Caco-2 (cell line): ENCODE measurements around the gene SBF2. TPM values are rescaled to one million over a fixed set of nuclear protein-coding genes. Genes with fewer than 3 reads are reported as not detected.

Experiments used
- BruUV-seq: library from RNA; stranded (reverse); fragments of 400-500 nt; replicated peaks from 2 replicates; lab custom pipeline; 2021; lab: Mats Ljungman, UMichigan
- CTCF ChIA-PET: fragments of 300-600 bp; sonication (Branson Sonifier 250); formaldehyde crosslinking; loops from one replicate; lab custom pipeline; 2022; ENCODE audit warnings: antibody characterized with exemption; lab: Charles Lee
- POLR2A ChIA-PET: fragments of 300-600 bp; sonication (Branson Sonifier 250); formaldehyde crosslinking; loops from one replicate; lab custom pipeline; 2022; ENCODE audit warnings: antibody characterized with exemption; lab: Charles Lee
- DNase-seq, 2 experiments: peaks; one replicate each; pipeline versions ENCODE4 v3.0.0 to v3.0.0-alpha.2; 2020 to 2022
- H3K27me3 ChIP-seq: replicated peaks from 2 replicates; pipeline ENCODE4 v1.6.0; 2011; ENCODE audit warnings: low read length; ENCODE audit not compliant: control insufficient read depth, insufficient read depth
- H3K36me3 ChIP-seq: 2 replicates; pipeline ENCODE4 v1.5.1; 2011; ENCODE audit warnings: low read length; ENCODE audit not compliant: control insufficient read depth, insufficient read depth
- H3K4me1 ChIP-seq: fragments of 250-450 bp; sonication (Bioruptor Pico); 2 replicates; pipeline ENCODE4 v1.5.1; 2020; ENCODE audit warnings: mild to moderate bottlenecking
- H3K4me3 ChIP-seq: 2 replicates; pipeline ENCODE4 v1.5.1; 2011; ENCODE audit warnings: low read depth, mild to moderate bottlenecking, control low read depth, low read length
- H3K9me3 ChIP-seq: fragments of 250-450 bp; sonication (Bioruptor Pico); 2 replicates; pipeline ENCODE4 v1.5.1; 2020; ENCODE audit warnings: mild to moderate bottlenecking, moderate library complexity
- H3K27ac Mint-ChIP-seq: one replicate; pipeline ENCODE4 v1.8.0; 2022; ENCODE audit warnings: mixed read lengths; ENCODE audit not compliant: unreplicated experiment
- H3K27me3 Mint-ChIP-seq: one replicate; pipeline ENCODE4 v1.8.0; 2022; ENCODE audit warnings: mixed read lengths; ENCODE audit not compliant: insufficient read depth, unreplicated experiment
- H3K36me3 Mint-ChIP-seq: one replicate; pipeline ENCODE4 v1.8.0; 2022; ENCODE audit warnings: mild to moderate bottlenecking, mixed read lengths; ENCODE audit not compliant: insufficient read depth, unreplicated experiment
- H3K4me1 Mint-ChIP-seq: one replicate; pipeline ENCODE4 v1.8.0; 2022; ENCODE audit warnings: low read depth, mixed read lengths; ENCODE audit not compliant: unreplicated experiment
- H3K4me3 Mint-ChIP-seq: one replicate; pipeline ENCODE4 v1.8.0; 2022; ENCODE audit warnings: mild to moderate bottlenecking, moderate library complexity, mixed read lengths; ENCODE audit not compliant: unreplicated experiment
- H3K9me3 Mint-ChIP-seq: one replicate; pipeline ENCODE4 v1.8.0; 2022; ENCODE audit warnings: mixed read lengths; ENCODE audit not compliant: unreplicated experiment
- intact Hi-C: fragments of 100-400 bp; cut with micrococcal nuclease; formaldehyde crosslinking; loops from one replicate; pipeline ENCODE4 v1.10.0; 2022; ENCODE audit not compliant: unreplicated experiment
- total RNA-seq: library from RNA; stranded (reverse); gene quantifications from 2 replicates; pipeline ENCODE4 v1.2.3, GENCODE V29; 2022
- TF ChIP-seq, protein P1 (sequence below), 2 experiments: fragments of 200-600 bp in 1 of 2; IDR thresholded peaks; 1 replicate in 1 of 2; 2 replicates in 1 of 2; pipeline versions ENCODE4 v1.5.1 to v1.8.0; 2011 to 2022; ENCODE audit warnings: antibody characterized with exemption in 1 of 2, control low read depth in 1 of 2, inconsistent platforms in 1 of 2, low read depth in 1 of 2, low read length in 1 of 2, mild to moderate bottlenecking in 1 of 2, moderate library complexity in 1 of 2; ENCODE audit not compliant: insufficient read depth in 1 of 2, severe bottlenecking in 1 of 2, unreplicated experiment in 1 of 2

The SBF2 gene
- total RNA-seq, 1 experiment from 2014 or later, result 72.2 TPM

DNA sequence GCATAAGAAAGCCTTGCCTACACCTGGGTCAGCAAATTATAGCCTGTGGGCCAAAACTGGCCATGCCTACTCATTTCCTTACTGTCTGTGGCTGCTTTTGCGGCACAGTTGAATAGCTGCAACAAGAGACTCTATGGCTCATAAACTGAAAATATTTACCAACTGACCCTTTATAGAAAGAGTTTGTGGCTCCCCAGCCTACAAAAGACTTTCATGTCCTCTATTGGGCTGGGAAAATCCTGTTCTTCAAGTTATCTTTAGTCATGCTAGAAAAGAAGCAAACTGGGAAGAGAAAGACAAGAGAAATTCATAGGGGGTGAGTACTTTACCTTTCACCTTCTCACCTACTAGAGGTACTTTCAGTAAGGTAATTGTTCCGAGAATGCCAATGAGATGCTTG, 455.1 kb downstream of the SBF2 start:
- Mint-ChIP-seq H3K36me3 (peaks cover 56% of the 10 kb centered on the region), H3K4me3 (no peak overlapping the region), H3K4me1 (peaks cover 16% of the 10 kb centered on the region), H3K27me3 (no peaks in the 10 kb centered on the region), H3K27ac (no peak overlapping the region), H3K9me3 (no peaks in the 10 kb centered on the region)
- ChIA-PET CTCF (no interaction called here), POLR2A (no interaction called here)
- no peak for DNase-seq
- H3K4me1 ChIP-seq, result peaks cover 9% of the 10 kb centered on the region; the same call in 1 of the 2 replicates
- no peaks in the 10 kb centered on the region for H3K36me3 ChIP-seq
- TF ChIP-seq, protein P1, sequence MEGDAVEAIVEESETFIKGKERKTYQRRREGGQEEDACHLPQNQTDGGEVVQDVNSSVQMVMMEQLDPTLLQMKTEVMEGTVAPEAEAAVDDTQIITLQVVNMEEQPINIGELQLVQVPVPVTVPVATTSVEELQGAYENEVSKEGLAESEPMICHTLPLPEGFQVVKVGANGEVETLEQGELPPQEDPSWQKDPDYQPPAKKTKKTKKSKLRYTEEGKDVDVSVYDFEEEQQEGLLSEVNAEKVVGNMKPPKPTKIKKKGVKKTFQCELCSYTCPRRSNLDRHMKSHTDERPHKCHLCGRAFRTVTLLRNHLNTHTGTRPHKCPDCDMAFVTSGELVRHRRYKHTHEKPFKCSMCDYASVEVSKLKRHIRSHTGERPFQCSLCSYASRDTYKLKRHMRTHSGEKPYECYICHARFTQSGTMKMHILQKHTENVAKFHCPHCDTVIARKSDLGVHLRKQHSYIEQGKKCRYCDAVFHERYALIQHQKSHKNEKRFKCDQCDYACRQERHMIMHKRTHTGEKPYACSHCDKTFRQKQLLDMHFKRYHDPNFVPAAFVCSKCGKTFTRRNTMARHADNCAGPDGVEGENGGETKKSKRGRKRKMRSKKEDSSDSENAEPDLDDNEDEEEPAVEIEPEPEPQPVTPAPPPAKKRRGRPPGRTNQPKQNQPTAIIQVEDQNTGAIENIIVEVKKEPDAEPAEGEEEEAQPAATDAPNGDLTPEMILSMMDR (IDR thresholded peaks at IDR 0.05; ENCODE audit: insufficient read depth in 1 of 2, low read depth in 1 of 2, low read length in 1 of 2, severe bottlenecking in 1 of 2, unreplicated experiment in 1 of 2), result no peak
- H3K4me3 ChIP-seq, result no peak overlapping the region
- H3K27me3 ChIP-seq, result no peaks in the 10 kb centered on the region
- BruUV-seq, result no TSS peak
- intact Hi-C loops, result no loop called here
- no peaks in the 10 kb centered on the region for H3K9me3 ChIP-seq

DNA sequence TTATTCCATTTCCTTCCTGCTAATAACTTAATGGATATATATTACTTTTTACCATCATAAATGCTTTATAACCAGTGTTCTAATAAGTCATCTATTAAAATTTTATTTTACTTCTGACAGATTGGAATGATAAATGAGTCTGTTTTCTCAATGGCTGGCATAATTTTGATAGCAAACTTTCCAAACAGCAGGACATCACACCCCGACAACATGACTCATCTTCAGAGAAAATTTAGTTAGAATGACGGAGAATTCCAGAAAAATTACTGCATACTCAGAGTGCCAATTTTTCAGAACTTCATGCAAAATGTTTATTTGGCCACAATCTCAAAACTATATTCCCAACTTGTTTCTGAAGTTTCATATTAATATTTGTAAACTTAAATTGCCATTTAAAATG, 455.8 kb downstream of the SBF2 start:
- intact Hi-C loops, result no loop called here
- no peaks in the 10 kb centered on the region for H3K9me3 Mint-ChIP-seq
- TF ChIP-seq, protein P1 (IDR thresholded peaks at IDR 0.05; ENCODE audit: insufficient read depth in 1 of 2, low read depth in 1 of 2, low read length in 1 of 2, severe bottlenecking in 1 of 2, unreplicated experiment in 1 of 2), result no peak
- CTCF ChIA-PET, result no interaction called here
- H3K4me1 Mint-ChIP-seq, result peaks cover 16% of the 10 kb centered on the region
- Histone ChIP-seq H3K9me3 (no peaks in the 10 kb centered on the region), H3K27me3 (no peaks in the 10 kb centered on the region), H3K4me3 (no peak overlapping the region), H3K36me3 (no peaks in the 10 kb centered on the region), H3K4me1 (peaks cover 2% of the 10 kb centered on the region; the same call in 1 of the 2 replicates)
- H3K27ac Mint-ChIP-seq, result no peak overlapping the region
- no peak for DNase-seq
- POLR2A ChIA-PET, result no interaction called here
- BruUV-seq, result TSS peak; percentile 6
- H3K4me3 Mint-ChIP-seq, result no peak overlapping the region
- no peaks in the 10 kb centered on the region for H3K27me3 Mint-ChIP-seq
- peaks cover 60% of the 10 kb centered on the region for H3K36me3 Mint-ChIP-seq

DNA sequence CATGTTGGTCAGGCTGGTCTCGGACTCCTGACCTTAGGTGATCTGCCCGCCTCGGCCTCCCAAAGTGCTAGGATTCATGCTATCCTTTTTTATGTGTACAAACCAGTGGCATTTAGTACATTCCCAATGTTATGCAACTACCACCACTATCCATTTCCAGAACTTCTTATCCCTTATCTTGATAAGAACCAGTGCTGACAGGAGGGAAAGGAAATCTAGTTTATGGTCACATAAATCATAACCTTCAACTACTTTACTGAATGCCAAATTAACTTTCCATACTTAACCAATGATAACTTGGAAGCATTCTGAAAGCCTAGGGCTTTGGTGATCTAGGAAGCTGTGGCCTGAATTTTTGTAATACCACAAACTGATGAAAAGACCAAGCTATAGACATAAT, 459.7 kb downstream of the SBF2 start:
- CTCF ChIA-PET, result no interaction called here
- H3K27ac Mint-ChIP-seq, result no peak overlapping the region
- TF ChIP-seq, protein P1 (IDR thresholded peaks at IDR 0.05; ENCODE audit: insufficient read depth in 1 of 2, low read depth in 1 of 2, low read length in 1 of 2, severe bottlenecking in 1 of 2, unreplicated experiment in 1 of 2), result no peak
- intact Hi-C loops, result no loop called here
- no peak overlapping the region for H3K4me3 Mint-ChIP-seq
- Histone ChIP-seq H3K36me3 (no peaks in the 10 kb centered on the region), H3K4me3 (no peak overlapping the region), H3K27me3 (no peaks in the 10 kb centered on the region), H3K9me3 (no peaks in the 10 kb centered on the region), H3K4me1 (no peaks in the 10 kb centered on the region)
- peaks cover 47% of the 10 kb centered on the region for H3K36me3 Mint-ChIP-seq
- no peaks in the 10 kb centered on the region for H3K9me3 Mint-ChIP-seq
- POLR2A ChIA-PET, result no interaction called here
- no peaks in the 10 kb centered on the region for H3K27me3 Mint-ChIP-seq
- BruUV-seq, result no TSS peak
- DNase-seq, result no peak
- H3K4me1 Mint-ChIP-seq, result peaks cover 6% of the 10 kb centered on the region
